Measurements from ENCODE around the gene EFCAB5. TPM values are rescaled to one million over a fixed set of nuclear protein-coding genes. Genes with fewer than 3 reads are reported as not detected.

EFCAB5 gene
- total RNA-seq, 2 experiments from 2014 or later, result 0.25 to 0.53 TPM

DNA sequence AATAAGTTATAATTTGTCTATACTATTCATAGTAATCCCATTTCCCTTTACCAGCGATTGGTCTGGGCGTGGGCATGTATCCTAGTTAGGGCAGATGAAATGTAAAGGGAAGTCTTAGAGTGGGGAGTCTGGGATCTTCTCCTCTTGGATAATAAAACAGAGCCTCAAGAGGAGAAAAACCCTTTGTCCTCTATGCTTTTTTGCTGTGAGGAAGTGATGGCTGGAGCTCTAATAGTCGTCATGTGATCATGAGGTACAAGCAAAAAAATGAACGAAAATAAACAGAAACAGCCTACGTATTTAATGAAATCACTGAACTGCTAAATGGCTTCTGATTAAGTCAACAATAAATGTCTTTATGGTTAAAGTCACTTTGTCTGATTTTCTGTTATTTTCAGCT is 26.8 kb downstream of the EFCAB5 start:
- H3K27me3 ChIP-seq (ENCODE audit: control insufficient read depth in 1 of 2, insufficient read depth in 2 of 2, low read length in 2 of 2), result no peaks in the 10 kb centered on the region
- CTCF ChIA-PET, result no interaction called here
- POLR2A ChIA-PET, result no interaction called here

DNA sequence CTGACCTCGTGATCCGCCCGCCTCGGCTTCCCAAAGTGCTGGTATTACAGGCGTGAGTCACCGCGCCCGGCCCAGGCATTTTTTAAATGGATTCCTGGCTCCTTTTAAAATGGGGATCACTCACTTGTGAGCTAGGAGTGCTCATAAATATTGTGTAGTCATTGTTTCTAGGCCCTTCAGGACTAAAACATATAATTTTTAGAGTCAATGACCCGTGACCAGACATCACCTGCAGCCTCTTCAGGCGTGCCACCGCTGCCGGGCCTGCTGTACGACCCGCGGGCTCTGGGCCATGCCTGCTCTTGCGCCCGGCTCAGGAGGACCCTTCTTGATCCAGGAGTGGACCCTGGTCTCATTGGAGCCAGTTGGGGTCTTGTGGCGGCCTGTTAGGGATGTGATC is 30.8 kb downstream of the EFCAB5 start:
- no peaks in the 10 kb centered on the region for H3K9me3 ChIP-seq (ENCODE audit: control insufficient read depth in 1 of 2, insufficient read depth in 1 of 2, low read length in 2 of 2)
- Mint-ChIP-seq H3K4me3 (no peak overlapping the region), H3K9me3 (no peaks in the 10 kb centered on the region), H3K27ac (no peak overlapping the region), H3K27me3 (no peaks in the 10 kb centered on the region), H3K36me3 (ENCODE audit: low read depth) (no peaks in the 10 kb centered on the region), H3K4me1 (ENCODE audit: low read depth) (no peaks in the 10 kb centered on the region)
- no peaks in the 10 kb centered on the region for H3K4me1 ChIP-seq (ENCODE audit: insufficient read depth, low read length)
- intact Hi-C loops (cut with DNase I, micrococcal nuclease), result no loop called here
- ATAC-seq (ENCODE audit: poor library complexity), result no peak
- no peak overlapping the region for H3K27ac ChIP-seq (ENCODE audit: low read depth in 1 of 2, low read length in 2 of 2)
- no peak overlapping the region for H3K4me3 ChIP-seq (ENCODE audit: low read length)
- no peaks in the 10 kb centered on the region for H3K27me3 ChIP-seq (ENCODE audit: control insufficient read depth in 1 of 2, insufficient read depth in 2 of 2, low read length in 2 of 2)
- H3K36me3 ChIP-seq (ENCODE audit: insufficient read depth, low read length), result no peaks in the 10 kb centered on the region
- DNase-seq, result no peak
- TF ChIP-seq, protein P1, sequence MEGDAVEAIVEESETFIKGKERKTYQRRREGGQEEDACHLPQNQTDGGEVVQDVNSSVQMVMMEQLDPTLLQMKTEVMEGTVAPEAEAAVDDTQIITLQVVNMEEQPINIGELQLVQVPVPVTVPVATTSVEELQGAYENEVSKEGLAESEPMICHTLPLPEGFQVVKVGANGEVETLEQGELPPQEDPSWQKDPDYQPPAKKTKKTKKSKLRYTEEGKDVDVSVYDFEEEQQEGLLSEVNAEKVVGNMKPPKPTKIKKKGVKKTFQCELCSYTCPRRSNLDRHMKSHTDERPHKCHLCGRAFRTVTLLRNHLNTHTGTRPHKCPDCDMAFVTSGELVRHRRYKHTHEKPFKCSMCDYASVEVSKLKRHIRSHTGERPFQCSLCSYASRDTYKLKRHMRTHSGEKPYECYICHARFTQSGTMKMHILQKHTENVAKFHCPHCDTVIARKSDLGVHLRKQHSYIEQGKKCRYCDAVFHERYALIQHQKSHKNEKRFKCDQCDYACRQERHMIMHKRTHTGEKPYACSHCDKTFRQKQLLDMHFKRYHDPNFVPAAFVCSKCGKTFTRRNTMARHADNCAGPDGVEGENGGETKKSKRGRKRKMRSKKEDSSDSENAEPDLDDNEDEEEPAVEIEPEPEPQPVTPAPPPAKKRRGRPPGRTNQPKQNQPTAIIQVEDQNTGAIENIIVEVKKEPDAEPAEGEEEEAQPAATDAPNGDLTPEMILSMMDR (IDR thresholded peaks at IDR 0.05), result no peak
- ChIA-PET POLR2A (no interaction called here), CTCF (no interaction called here)

More for the DNA sequence above, 26.8 kb downstream of the EFCAB5 start:
- H3K4me1 ChIP-seq (ENCODE audit: insufficient read depth, low read length), result no peaks in the 10 kb centered on the region
- H3K9me3 ChIP-seq (ENCODE audit: control insufficient read depth in 1 of 2, insufficient read depth in 1 of 2, low read length in 2 of 2), result no peaks in the 10 kb centered on the region
- no peaks in the 10 kb centered on the region for H3K27me3 Mint-ChIP-seq
- H3K4me1 Mint-ChIP-seq (ENCODE audit: low read depth), result no peaks in the 10 kb centered on the region
- no peak for DNase-seq
- H3K36me3 Mint-ChIP-seq (ENCODE audit: low read depth), result no peaks in the 10 kb centered on the region
- intact Hi-C loops (cut with DNase I, micrococcal nuclease), result no loop called here
- H3K9me3 Mint-ChIP-seq, result no peaks in the 10 kb centered on the region
- H3K27ac ChIP-seq (ENCODE audit: low read depth in 1 of 2, low read length in 2 of 2), result no peak overlapping the region
- no peaks in the 10 kb centered on the region for H3K36me3 ChIP-seq (ENCODE audit: insufficient read depth, low read length)
- no peak overlapping the region for H3K4me3 Mint-ChIP-seq
- TF ChIP-seq, protein P1 (IDR thresholded peaks at IDR 0.05), result no peak
- no peak overlapping the region for H3K4me3 ChIP-seq (ENCODE audit: low read length)
- no peak overlapping the region for H3K27ac Mint-ChIP-seq
- ATAC-seq (ENCODE audit: poor library complexity), result no peak

DNA sequence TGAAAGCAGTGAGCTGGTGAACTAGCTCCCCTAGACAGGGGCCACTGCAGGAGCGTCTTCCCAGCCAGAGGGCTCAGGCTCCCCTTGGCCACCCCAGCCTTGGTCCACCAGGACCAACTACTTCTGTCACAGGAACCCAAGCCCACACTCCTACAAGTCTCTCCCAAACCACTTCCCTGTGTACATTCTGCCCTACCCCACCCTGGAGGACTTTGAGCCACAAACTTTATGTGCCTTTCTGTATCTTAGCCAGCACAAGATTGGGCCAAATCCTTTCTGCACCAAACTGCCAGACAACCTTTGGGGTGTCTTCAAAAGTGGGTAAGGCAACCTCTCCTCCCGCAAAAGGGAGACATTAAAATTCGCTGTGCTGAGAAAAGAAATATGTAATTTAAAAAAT is 31.6 kb downstream of the EFCAB5 start:
- ATAC-seq (ENCODE audit: poor library complexity) (no peak), DNase-seq (no peak)
- Histone ChIP-seq H3K27ac (ENCODE audit: low read depth in 1 of 2, low read length in 2 of 2) (no peak overlapping the region), H3K9me3 (ENCODE audit: control insufficient read depth in 1 of 2, insufficient read depth in 1 of 2, low read length in 2 of 2) (no peaks in the 10 kb centered on the region), H3K4me3 (ENCODE audit: low read length) (no peak overlapping the region), H3K4me1 (ENCODE audit: insufficient read depth, low read length) (no peaks in the 10 kb centered on the region), H3K27me3 (ENCODE audit: control insufficient read depth in 1 of 2, insufficient read depth in 2 of 2, low read length in 2 of 2) (no peaks in the 10 kb centered on the region), H3K36me3 (ENCODE audit: insufficient read depth, low read length) (no peaks in the 10 kb centered on the region)
- Mint-ChIP-seq H3K36me3 (ENCODE audit: low read depth) (no peaks in the 10 kb centered on the region), H3K4me1 (ENCODE audit: low read depth) (no peaks in the 10 kb centered on the region), H3K4me3 (no peak overlapping the region), H3K27ac (no peak overlapping the region), H3K9me3 (no peaks in the 10 kb centered on the region), H3K27me3 (no peaks in the 10 kb centered on the region)
- POLR2A ChIA-PET, result no interaction called here
- CTCF ChIA-PET, result no interaction called here
- intact Hi-C loops (cut with DNase I, micrococcal nuclease), result no loop called here
- TF ChIP-seq, protein P1 (IDR thresholded peaks at IDR 0.05), result no peak
